ENCODE data around the gene MOB1B. TPM values are rescaled to one million over a fixed set of nuclear protein-coding genes. Genes with fewer than 3 reads are reported as not detected.
A peak's percentile ranks its signal among the peaks of the same experiment; 100 is the strongest.

MOB1B gene
- total and polyA plus RNA-seq, 12 donors: 3.9 to 33.4 (median 19.4) TPM

DNA sequence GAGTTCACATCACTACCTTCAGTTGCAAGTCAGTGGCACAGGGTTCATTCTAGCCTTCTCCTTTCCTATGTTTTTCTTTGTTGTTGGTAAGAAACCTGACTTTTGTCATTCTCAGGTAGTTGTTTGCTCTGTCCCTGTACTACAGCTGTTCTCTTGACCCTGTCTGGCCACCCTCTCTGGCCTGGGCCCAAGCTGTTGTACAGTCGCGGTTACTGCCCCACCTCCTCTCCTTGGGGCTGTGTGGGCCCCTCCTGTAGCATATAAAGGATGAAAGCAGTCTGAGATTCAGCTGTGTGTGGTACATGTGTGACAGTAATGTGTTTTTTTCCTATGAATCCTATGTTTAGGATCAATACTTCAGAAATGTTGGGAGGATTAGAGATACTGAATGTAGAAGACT is 12.5 kb downstream of the MOB1B start:
- intact Hi-C loops (cut with DNase I): no loop called here
- ATAC-seq (peak in 1 of 8 donors; percentile 31), DNase-seq (no peak)
- Histone ChIP-seq H3K36me3 (no peaks in the 10 kb centered on the region), H3K4me3 (no peak overlapping the region), H3K9me3 (no peaks in the 10 kb centered on the region), H3K27me3 (no peaks in the 10 kb centered on the region), H3K4me1 (peaks cover 0 to 15% (median 9%) of the 10 kb centered on the region in 9 donors), H3K27ac (no peak overlapping the region)
- 47 to 52% methylated on average over 2 of the region's 2 CpGs for WGBS, 2 donors
- TF ChIP-seq CTCF (IDR thresholded peaks at IDR 0.05): no peak

- no peaks in the 10 kb centered on the region for H3K27me3 ChIP-seq
- ATAC-seq (no peak), DNase-seq (no peak)
- H3K9me3 ChIP-seq: peaks cover 0 to 1% (median 0%) of the 10 kb centered on the region in 11 donors
- H3K4me3 ChIP-seq: no peak overlapping the region
- no peak overlapping the region for H3K27ac ChIP-seq
- intact Hi-C loops (cut with DNase I): no loop called here
- peaks cover 0 to 17% (median 9%) of the 10 kb centered on the region in 9 donors for H3K4me1 ChIP-seq
- WGBS, 2 donors: 88 to 90% methylated on average over 14 of the region's 14 CpGs
- H3K36me3 ChIP-seq: no peaks in the 10 kb centered on the region
- no peak for TF ChIP-seq CTCF (IDR thresholded peaks at IDR 0.05)
Observed at GRCh38 chr4:70915036-70915815, 13.1 kb downstream of the MOB1B start.

DNA sequence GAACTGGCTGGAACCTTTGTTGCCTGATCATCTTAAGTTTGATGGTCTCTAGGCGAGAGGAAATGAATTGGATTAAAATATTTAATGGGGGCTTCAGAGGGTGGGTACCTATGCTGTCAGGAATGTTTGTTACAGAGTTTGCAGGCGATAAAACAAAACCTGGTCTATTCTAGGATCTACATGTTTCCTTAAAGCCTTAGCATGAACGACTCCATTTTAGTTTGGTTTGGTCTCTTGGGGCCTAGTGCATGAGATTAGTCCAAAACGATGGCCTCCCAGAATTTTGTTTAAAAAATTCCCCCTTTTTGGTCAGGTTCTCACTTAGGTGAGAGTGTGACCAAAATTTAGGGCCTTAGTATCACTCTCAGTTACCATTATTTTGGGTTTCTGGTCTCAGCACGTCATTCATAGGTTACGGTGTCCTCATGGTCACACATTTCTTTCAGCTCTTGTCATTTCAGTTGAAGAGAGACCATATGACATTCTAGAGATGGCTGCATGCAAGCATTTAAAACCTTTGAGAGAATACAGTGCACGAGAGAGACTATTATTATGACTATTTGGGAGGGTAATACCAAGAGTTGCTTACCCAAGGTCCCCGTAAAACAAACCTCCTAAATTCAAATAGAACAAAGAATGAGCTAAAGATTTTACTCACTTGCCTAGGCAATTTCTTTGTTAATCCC is 13.8 kb downstream of the MOB1B start:
- H3K27me3 ChIP-seq: no peaks in the 10 kb centered on the region
- H3K36me3 ChIP-seq: no peaks in the 10 kb centered on the region
- peaks cover 0 to 8% (median 0%) of the 10 kb centered on the region in 11 donors for H3K9me3 ChIP-seq
- H3K4me3 ChIP-seq: no peak overlapping the region
- DNase-seq: no peak
- no peak for TF ChIP-seq CTCF (IDR thresholded peaks at IDR 0.05)
- H3K4me1 ChIP-seq: peaks cover 0 to 24% (median 9%) of the 10 kb centered on the region in 9 donors
- 79 to 81% methylated on average over 8 of the region's 8 CpGs for WGBS, 2 donors
- no peak overlapping the region for H3K27ac ChIP-seq
- ATAC-seq: no peak
- intact Hi-C loops (cut with DNase I): no loop called here

DNA sequence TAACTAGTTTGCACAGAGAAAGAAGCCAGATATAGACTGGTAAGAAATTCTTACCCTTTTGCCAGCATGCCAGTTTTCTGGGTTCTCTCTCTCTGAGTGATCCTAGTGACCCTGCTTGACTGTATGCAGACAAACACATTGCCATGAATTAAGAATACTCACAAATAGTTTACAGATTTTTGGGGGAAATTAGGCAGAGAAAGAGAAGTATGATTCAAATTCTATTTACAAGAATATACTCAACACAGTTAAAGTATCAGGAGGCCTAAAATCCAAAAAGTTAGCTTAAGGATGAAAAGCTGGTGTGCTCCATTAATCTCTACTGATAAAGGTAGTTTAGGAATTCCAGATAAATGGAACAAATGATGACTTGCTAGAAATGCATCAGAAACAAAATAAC is 18.4 kb downstream of the MOB1B start:
- H3K9me3 ChIP-seq: peaks cover 0 to 8% (median 0%) of the 10 kb centered on the region in 11 donors
- H3K36me3 ChIP-seq: no peaks in the 10 kb centered on the region
- no peak for ATAC-seq
- H3K27ac ChIP-seq: no peak overlapping the region
- no peak for TF ChIP-seq CTCF (IDR thresholded peaks at IDR 0.05)
- no peak for DNase-seq
- peaks cover 0 to 19% (median 0%) of the 10 kb centered on the region in 9 donors for H3K4me1 ChIP-seq
- no peak overlapping the region for H3K4me3 ChIP-seq
- intact Hi-C loops (cut with DNase I): no loop called here
- no peaks in the 10 kb centered on the region for H3K27me3 ChIP-seq

Data from heart right ventricle (tissue), 16 donors.